22Rv1 (cell line): Measurements from ENCODE around the gene FANCI.

ENCODE experiments used
- ZFX ChIP-seq: fragments of 450-650 bp; IDR thresholded peaks from 2 replicates; pipeline ENCODE4 v1.6.1; 2017; ENCODE audit warnings: antibody characterized with exemption, borderline replicate concordance
- TF ChIP-seq, protein P1 (sequence below): fragments of 450-650 bp; IDR thresholded peaks from 2 replicates; pipeline ENCODE4 v1.5.1; 2017; ENCODE audit warnings: mild to moderate bottlenecking

DNA sequence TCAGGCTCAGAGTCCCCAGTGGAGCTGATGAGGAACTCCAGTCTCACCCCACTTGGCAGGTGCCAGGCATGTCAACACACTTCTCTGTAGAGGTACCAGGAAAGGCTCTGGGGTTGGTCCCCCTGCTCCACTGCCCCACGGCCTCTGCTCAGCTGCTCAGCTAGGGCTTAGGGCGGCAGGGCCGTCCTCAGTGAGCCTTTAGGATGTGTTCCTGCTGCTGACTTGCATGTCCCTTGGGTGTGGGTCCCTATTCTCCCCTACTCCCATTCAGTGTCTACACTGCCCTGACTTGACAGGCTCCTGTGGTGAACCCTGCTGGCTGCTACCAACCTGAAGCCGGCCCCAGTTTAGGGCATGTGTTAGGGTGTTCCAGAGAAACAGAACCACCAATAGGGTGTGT lies 108.7 kb downstream of the FANCI start:
- TF ChIP-seq, protein P1, sequence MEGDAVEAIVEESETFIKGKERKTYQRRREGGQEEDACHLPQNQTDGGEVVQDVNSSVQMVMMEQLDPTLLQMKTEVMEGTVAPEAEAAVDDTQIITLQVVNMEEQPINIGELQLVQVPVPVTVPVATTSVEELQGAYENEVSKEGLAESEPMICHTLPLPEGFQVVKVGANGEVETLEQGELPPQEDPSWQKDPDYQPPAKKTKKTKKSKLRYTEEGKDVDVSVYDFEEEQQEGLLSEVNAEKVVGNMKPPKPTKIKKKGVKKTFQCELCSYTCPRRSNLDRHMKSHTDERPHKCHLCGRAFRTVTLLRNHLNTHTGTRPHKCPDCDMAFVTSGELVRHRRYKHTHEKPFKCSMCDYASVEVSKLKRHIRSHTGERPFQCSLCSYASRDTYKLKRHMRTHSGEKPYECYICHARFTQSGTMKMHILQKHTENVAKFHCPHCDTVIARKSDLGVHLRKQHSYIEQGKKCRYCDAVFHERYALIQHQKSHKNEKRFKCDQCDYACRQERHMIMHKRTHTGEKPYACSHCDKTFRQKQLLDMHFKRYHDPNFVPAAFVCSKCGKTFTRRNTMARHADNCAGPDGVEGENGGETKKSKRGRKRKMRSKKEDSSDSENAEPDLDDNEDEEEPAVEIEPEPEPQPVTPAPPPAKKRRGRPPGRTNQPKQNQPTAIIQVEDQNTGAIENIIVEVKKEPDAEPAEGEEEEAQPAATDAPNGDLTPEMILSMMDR, result no peak
- no peak for TF ChIP-seq ZFX
